GM18505 (cell line): ENCODE measurements around the gene PLLP.

Experiments used
- ATAC-seq: cut with Tn5 transposase; IDR thresholded peaks from one replicate; pipeline ENCODE4 v1.9.1; 2021; ENCODE audit not compliant: unreplicated experiment
- POLR2A ChIP-seq: IDR thresholded peaks from 4 replicates; pipeline ENCODE4 v1.6.1; 2011; ENCODE audit warnings: borderline replicate concordance; ENCODE audit not compliant: insufficient read depth, insufficient read length; ENCODE audit errors: extremely low read depth

The PLLP gene

DNA sequence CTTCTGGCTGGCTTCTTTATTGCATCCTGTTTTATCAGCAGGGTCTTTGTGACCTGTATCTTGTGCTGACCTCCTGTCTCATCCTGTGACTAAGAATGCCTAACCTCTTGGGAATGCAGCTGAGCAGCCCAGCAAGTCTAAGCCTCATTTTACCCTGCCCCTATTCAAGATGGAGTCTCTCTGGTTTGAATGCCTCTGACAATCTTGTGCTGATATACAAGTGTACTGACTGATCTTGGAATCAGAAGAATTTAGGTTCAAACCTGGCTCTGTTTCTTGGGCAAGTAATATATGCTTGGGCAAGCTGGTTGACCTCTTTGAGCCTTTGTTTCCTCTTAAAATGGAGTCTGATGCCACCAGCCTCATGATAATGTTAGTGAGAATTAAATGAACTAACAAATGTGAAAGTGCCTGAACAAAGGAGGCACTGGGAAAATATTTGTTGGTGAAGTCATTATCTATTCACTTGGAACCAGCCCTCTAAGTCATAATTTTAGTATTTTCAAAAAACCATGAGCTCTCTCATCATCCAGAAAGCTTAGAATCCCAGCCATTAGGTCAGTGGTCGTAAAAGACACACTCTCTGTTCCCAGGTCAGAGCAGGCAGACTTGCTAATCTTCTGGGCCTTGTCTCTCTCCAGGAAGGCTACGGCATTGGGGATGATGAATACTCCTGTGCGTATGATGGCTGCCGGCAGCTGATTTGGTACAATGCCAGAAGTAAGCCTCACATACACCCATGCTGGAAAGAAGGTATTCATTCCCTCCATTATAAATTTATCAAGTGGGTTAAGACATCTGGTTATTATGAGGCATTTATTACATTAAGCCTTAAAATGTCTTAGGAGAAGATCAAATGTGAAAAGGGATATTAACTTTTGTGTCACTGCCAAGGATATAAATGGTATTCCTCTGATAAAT lies 57.5 kb downstream of the PLLP start:
- no peak for ATAC-seq
- TF ChIP-seq POLR2A: no peak

GRCh38 chr16:57225978-57226377 lies 58.5 kb downstream of the PLLP start:
- no peak for ATAC-seq
- no peak for TF ChIP-seq POLR2A

DNA sequence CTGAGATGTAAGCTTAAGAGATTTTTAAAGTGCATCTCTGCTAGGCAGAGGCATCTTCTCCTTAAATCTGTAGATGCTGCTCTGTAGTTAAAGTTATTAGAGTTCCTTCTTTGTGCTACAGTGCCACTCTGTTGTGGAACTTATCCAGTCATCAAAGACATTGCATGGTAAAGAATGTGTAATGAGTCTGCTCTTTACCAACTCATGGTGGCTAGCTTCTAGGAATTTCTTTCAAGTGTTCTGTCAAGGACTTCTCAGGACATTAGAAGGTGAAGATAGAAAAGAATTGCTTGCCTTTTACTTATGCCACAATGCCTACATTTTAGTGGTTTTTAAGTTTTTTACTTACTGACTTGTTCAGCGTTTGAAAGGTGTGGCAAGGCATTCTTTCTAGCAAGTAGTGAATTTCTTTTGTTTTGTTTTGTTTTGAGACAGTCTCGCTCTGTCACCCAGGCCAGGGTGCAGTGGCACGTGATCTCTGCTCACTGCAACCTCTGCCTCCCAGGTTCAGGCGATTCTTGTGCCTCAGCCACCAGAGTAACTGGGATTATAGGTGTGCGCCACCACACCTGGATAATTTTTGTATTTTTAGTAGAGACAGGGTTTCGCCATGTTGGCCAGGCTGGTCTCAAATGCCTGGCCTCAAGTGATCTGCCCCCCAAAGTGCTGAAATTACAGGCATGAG lies 59.7 kb downstream of the PLLP start:
- no peak for TF ChIP-seq POLR2A
- no peak for ATAC-seq

DNA sequence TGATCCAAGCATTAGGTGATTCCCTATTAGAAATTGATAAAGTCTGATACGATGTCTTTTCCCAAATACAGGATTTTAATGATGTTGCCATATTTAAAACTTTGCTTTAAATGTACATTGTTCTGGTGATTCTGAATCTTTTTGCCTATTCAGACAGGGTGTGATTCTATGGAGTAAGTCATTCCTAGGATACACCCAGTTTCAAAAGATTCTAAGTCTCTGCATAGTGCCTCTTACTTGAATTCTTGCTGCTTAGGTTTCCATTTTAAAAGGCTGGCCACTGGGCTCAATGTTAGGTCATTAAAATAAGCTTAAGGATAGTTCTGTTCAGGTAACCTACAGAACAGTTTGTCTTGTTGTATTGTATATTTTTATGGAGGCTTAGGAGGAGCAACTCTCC lies 61.4 kb downstream of the PLLP start:
- ATAC-seq: no peak
- no peak for TF ChIP-seq POLR2A

- no peak for TF ChIP-seq POLR2A
- ATAC-seq: no peak
Measured at GRCh38 chr16:57216968-57217367, 67.5 kb downstream of the PLLP start.

DNA sequence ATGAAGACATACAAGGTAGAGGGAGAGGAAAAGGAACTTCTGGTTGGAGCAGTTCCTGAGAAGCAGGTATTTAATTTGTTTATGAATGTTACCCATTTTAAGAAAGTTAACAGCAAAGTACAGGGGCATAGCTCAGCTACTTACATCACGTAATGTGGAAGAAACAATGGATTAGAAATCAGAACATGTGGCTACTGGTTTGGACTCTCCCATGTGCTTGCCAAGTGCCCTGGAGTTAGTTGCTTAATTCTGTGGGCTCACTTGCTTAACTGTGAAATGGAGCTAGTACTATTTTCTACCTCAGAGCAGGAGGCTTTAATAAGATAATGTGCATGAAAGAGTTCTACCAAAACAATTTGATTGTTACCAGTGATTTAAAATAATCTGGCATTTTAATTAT lies 71.0 kb downstream of the PLLP start:
- no peak for ATAC-seq
- no peak for TF ChIP-seq POLR2A

- ATAC-seq: no peak
- TF ChIP-seq POLR2A: no peak
Measured at GRCh38 chr16:57209780-57210179, 74.7 kb downstream of the PLLP start.

DNA sequence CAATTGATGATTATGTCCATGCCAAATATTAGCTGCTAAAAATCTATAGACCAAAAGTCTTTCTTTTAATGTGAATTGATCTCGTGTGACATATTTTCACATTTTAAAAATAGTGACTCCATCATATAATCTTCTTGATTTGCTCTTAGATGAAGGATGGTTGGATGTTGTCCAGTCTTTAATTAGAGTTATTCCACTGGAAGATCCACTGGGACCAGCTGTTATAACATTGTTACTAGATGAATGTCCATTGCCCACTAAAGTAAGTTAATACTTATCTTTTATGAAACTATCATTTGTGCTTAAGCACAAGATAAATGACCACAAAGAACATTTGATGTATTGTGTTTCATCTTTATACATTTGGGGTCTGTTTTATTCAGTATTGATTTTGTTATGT lies 75.5 kb downstream of the PLLP start:
- TF ChIP-seq POLR2A: no peak

More for the DNA sequence above, 75.5 kb downstream of the PLLP start:
- no peak for ATAC-seq
